OCI-M2 (cell line): ENCODE results near the gene NLN.
A peak's percentile ranks its signal among the peaks of the same experiment; 100 is the strongest.
"Not testable (repeated sequence)": the region's sequence is repeated elsewhere in the genome, so short reads cannot be mapped to it uniquely, and the experiment has no call there.

ENCODE experiments used
- DNase-seq: peaks from one replicate; lab custom pipeline; 2025; ENCODE audit not compliant: unreplicated experiment; lab: John Stamatoyannopoulos, UW

Gene NLN

DNA sequence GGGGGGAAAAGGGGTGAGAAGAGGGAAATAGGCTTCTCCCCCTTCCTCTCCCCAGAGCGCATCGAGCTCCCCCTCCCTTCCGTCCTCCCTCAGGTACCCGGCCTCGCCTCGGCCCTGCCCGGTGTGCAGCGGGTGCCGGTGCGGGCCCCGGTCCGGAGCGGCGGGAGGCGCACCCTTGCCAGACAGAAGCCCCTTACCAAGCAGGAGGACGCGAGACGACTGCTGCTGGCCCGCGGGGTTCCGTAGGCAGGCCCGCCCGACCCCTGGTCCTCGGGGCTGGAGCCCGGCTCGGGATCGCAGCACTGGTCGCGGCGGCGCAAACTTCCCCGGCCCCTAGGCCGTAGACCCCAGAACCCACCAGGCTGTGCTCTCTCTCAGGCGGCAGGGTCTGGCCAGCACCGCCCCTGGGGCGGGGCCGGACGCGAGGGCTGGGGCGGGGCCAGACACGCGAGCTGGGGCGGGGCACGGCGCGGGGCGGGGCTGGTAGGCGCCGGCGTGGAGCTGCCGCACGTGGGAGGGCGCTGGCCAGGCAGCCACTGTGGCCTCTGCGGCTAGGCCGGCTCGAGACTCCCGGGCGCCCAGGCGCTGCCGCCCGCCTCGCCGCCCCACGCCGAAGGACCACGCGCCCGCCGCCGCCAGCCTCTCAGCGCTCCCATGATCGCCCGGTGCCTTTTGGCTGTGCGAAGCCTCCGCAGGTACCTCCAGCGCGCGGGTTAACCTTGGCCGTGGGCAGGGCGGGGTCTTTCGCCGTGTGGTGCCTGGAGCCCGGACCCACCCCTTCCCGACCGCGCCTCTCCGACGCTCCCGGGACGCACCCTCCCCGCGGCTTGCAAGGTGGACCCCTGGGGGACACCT, at the start of gene NLN, which contains the start of gene SGTB:
Gene NLN (plus strand): TSS at position 486 of the 855 bp plus-strand sequence. CDS start 169 bp downstream, at position 655.
Gene SGTB (minus strand): TSS at position 390 of the 855 bp plus-strand sequence. CDS start 1,302 bp downstream, outside the sequence.
- peak; percentile 21 for DNase-seq

DNA sequence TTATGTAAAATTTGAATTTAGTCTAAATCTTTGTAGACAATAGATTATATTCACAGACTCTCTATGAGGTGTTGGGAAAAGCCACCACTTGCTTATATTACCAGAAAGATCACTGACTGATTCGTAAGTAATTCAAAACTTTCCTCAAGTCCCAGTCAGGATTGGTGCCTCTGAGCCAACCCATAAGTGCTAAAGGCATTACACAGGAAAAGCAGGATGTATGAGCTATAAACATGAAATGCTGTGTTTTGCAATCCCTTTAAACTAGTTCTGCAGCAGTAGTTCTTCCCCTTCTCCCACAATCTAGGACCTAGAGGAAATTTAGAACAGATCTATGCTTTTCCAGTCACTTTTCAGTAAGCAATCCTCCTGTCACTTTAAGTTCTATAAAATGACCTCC, 49.2 kb upstream of the NLN start:
- DNase-seq: no peak

DNA sequence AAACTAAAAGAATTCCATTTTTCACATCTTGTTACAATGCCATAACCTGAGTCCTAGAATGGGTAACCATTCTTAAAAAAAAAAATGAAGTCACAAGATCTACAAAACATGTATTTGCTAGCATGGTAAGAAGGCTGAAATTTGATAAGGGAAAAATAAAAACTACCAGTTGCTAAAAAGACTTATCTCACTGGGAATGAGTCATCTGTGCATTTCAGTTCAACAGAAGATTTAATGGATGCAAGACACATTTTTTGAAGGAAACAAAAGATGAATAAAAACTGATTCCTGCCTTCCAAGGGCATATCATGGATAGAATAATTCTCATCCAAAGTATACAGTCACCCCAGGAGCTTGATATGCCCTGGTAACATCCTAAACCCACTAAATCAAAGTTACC, 47.3 kb upstream of the NLN start:
- DNase-seq: no peak

GRCh38 chr5:65676056-65676455, 45.9 kb upstream of the NLN start:
- DNase-seq: not testable (repeated sequence)

DNA sequence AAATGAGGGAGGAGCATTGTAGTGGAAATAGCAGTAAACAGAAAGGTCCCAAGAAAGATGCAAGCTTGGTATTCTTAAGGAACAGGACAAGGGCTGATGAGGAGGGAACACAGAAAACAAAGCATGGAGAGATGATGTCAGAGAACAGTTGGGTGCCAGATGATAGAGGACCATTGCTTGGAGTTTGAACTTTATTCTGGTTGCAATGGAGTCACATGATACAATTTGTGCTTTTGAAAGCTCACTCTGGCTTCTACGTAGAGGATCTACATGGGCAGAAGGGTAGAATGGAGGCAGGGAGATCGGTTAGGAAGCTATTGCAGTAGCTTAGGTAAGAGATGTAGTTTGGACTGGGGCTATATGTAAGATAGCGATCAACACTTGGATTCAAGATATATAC, 39.9 kb upstream of the NLN start:
- DNase-seq: no peak

DNA sequence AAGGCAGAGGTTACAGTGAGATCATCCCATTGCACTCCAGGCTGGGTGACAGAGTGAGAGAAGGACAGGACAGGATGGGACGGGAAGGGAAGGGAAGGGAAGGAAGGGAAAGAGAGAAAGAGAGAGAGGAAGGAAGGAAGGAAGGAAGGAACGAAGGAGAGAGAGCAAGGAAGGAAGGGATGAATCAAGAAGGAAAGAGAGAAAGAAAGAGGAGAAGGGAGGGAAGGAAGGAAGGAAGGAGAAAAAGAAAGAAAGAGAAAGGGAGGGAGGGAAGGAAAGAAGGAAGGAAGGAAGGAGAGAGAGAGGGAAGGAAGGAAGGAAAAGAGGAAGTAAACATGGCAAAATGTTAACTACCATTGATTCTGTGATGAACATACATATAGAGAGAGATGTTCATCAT, 28.9 kb upstream of the NLN start:
- no peak for DNase-seq

DNA sequence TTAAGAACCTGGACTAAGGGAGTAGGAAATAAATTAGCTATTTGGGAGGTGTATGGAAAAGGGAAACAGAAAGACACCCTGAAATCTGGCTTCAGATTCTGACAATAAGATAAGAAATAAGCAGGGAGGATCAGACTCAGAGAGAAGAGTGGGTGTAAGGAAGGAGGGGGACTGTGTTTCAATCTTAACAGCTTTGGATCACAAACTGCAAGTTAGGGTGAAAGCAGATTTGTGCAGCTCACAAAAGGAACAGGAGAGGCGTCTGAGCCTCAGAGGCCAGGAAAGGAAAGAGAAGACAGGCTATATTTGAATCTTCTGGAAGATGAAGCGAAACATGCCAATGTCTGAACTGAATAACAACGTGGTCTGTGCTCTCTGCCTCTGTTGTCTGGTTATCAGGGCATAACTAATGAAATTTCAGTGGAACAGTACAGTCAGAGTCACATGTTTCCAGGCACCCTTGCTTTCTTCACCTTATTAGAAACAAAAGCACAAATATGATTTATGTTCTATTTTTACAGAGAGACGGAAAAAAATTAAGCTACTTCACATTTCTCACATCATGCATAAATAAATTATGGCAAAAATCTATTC, 26.7 kb upstream of the NLN start:
- no peak for DNase-seq

DNA sequence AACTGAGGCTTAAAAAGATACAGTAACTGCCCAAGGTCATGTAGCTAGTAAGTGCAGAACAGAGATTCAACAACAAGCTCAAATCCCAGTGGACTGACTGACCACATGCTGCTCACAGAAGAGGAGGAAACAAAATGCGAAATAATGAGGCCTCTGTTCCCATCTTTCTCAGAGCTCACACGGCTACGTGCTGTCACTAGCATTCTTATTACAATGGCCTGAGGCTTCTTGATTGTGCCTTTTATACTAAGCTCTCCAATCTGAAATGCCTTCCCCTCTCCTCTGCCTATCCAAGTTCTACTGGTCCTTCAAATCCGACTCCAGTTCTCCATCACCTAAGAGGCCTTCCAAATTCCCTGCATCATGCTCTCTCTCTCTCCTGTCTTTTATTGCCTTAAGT, 26.1 kb upstream of the NLN start:
- no peak for DNase-seq

- no peak for DNase-seq
Measured at GRCh38 chr5:65696892-65697291, 25.1 kb upstream of the NLN start.

GRCh38 chr5:65699338-65699737, 22.7 kb upstream of the NLN start:
- no peak for DNase-seq

DNA sequence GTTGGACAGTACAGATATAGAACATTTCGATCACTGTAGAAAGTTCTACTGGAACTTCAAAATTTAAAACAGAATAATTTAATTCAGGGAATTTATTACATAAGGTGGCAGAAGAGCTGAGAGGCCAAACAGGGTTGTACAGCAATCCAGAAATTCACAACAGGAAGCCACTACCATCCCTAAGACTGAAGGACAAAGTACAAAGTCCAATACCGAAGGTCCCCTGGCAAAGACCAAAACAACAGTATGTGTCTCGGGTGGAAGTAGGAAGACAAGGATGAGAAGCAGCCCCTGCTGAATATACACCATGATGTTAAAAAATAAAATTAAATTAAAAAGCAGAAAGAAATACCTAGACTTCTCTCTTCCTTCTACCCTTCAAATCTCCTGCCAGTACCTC, 20.0 kb upstream of the NLN start:
- DNase-seq: no peak

DNA sequence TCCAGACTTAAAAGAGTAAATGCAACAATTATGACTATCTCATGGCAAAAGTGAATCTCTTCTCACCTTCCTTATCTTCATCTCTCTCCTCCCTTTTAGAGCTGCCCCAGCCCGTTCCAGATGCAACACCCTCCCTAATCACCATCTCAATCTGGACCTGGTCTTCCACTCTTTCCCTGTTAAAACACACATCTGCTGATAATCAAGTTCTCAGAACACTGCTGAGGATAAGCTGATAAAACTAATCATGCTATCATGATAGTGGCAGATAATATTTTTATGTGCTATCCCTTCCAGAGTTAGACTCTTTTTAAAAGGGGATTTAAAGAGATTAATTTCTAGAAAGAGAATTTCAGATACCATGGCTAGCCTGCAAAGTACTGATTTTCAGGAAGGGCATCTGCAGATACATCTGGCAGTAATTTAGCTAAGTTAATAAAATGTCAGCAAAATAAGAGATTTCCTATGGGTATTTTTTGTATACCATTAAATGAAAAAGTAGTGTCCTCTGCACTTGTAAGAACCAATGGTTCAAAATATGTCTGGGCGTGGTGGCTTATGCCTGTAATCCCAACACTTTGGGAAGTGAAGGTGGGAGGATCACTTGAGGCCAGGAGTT, 17.3 kb upstream of the NLN start:
- no peak for DNase-seq

DNA sequence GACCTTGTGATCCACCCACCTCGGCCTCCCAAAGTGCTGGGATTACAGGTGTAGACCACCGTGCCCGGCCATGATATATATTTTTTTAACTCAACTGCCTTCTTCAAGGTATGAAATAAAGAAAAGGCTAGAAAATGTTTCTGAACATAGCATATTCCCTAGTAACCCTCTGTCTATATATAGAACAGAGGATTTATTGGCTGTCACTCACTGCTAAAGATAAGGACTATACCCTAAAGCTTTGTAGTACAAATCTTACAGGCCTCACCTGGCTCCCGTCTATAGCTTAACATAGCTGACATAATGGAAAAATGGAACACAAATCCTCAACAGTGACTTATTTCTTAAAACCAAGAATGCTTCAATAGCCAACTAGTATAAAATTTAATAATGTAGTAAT, 14.3 kb upstream of the NLN start:
- DNase-seq: no peak

DNA sequence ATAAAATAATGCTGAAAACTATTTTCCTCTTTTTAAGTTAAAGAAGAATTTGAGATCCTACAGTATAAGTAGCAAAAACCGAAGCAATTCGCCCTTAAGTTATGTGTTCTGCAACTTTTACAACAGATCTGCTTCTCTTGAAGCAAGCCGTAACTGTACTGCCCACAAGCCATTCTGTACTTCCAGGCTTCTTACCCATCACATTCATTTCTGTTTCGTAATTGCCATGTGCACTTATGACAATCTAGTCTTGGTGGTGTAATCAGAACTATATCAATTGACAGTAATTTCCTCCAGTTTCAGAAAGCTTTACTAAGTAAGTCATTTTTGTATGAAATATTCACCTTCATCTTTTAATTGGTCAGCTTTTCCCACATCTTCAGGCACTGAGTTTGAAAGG, 13.9 kb upstream of the NLN start:
- no peak for DNase-seq

DNA sequence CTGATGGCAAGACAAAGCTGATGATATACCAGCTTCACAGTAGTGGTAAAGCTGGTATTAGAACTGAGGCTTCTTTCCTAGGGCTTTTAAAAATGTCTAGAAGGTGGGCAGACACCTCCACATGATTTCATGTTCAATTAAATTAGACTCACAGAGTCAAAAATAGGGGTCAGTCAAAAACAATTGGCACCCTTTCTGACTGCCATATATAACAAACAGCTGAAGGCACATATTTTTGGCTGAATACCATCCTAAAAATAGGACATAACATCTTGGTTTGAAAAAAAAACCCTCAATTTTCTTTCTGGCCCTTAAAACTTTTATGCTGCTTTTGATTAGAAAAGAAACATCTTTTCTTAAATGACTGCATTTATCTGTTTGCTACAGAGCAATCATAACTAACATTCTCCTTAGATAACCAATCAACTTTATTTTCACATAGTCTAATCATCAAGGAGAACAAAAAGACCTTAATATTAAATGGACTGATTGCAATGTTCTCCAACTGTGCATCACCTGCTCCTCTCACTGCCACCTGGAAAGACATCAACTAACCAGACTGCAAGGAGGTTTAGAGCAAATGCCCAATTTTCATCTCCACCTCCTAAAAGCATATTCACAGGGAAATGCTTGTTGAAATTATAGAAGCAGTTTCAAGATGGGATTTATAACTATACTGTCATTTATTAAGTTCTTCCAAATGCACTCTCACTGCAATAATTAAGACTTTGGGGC, 3.3 kb upstream of the NLN start:
- DNase-seq: no peak

GRCh38 chr5:65721050-65721719, 820 bp upstream of the NLN start:
- DNase-seq: peak; percentile 7

DNA sequence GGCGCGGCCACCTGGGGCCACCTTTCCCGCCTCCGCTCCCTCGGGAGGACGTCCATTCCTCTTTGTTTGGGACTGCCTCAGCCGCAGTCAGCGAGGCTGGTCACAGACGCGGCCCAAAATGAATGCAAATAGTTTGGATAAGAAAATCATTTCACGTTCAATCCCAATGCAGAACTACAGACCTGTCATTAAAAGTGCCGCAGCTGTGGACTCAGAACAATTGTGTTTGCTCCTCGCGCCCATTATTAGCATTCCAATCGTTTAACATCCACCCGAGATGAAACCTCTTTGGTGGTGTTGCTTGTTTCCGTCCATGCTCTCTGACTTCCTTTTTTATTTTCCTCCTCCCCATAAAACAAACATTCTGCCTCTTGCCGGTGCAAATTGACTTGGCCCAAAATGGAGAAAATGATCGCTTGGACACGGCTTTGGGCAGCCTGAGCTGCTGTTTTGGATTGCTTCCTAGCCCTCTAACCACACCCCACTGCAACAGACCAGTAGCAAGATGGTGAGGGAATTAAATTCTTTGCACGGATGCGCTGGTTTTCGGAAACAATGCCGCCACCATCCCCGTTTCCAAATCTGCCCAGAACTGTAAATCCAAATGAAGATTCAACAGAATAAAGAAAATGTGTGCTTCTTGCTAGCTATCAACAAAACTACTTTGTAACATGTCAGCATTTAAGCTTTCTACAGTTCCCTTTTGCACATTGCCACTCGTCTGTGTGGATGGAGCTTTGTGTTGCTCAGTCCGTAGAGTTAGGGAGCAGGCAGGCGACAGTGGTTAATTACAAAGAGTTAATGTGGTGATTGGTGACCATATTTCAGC, 784 bp downstream of the NLN start:
- no peak for DNase-seq

- no peak for DNase-seq
Measured at GRCh38 chr5:65727491-65728156, 5.6 kb downstream of the NLN start.

DNA sequence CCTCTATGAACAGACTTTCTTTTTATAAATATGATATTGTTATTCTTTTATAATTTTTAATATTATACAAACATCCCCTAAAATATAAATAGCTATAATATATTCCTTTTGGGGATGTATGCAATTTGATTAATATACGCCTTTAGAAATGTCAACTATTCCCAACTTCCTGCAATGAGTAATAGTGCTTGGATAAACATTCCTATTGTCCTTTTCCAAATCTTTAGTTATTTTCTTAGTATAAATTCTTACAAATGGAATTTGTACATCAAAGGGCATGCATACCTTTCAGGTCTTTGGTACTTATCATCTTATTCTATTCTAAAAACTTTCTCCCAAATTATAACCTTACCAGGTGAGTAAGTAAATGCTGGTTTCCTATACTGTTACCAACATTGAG, 6.2 kb downstream of the NLN start:
- no peak for DNase-seq
